Aorta (tissue), 4 donors: ENCODE data around the gene ST8SIA1. TPM values are rescaled to one million over a fixed set of nuclear protein-coding genes. Genes with fewer than 3 reads are reported as not detected.

Experiments used
- polyA plus RNA-seq, 2 donors: library from polyadenylated mRNA; stranded (reverse); fragments of 200-250 nt; gene quantifications; one replicate each; pipeline ENCODE4 v1.2.3, GENCODE V29; 2013
- total RNA-seq, 2 donors: library from RNA; stranded (reverse); fragmentation: NEBNext Ultra II Directional; extraction: Animal tissue kit (Norgen Biotek cat#: 25700); gene quantifications; one replicate each; pipeline ENCODE4 v1.2.1, GENCODE V29; 2021
- donor health status: healthy with polysubstance abuse.
- donor health status: Bipolar disorder and iron deficiency.
- donor health status: DM: no; HTN: no; CAD: no.
- donor health status: DM: yes; HTN: yes; CAD: no.

The ST8SIA1 gene
- total and polyA plus RNA-seq, 4 donors = 3.6 to 10.4 (median 6.3) TPM

Other genes with a start within 250 kb of the ST8SIA1 start
- gene C2CD5, start 209.8 kb upstream of the ST8SIA1 start, total RNA-seq = 10 to 100 TPM; 41.0 to 54.1 TPM
- gene C2CD5, start 209.8 kb upstream of the ST8SIA1 start, polyA plus RNA-seq = 10 to 100 TPM; 23.7 to 29.2 TPM